Muscle of arm (tissue), 12 donors: Measurements from ENCODE around the gene CP. TPM values are rescaled to one million over a fixed set of nuclear protein-coding genes. Genes with fewer than 3 reads are reported as not detected.

Source experiments
- DNase-seq: peaks from one replicate; pipeline ENCODE4 v3.0.0-alpha.2; 2013
- polyA plus RNA-seq, 12 donors: library from polyadenylated mRNA; unstranded; fragments of 120-200 nt; gene quantifications; one replicate each; pipeline ENCODE4 v1.2.1, GENCODE V29; 2013; ENCODE audit not compliant: insufficient read length in 12 of 12

Gene CP
- polyA plus RNA-seq, 12 donors, result 1.4 to 3.8 (median 1.9) TPM; not detected in 2

DNA sequence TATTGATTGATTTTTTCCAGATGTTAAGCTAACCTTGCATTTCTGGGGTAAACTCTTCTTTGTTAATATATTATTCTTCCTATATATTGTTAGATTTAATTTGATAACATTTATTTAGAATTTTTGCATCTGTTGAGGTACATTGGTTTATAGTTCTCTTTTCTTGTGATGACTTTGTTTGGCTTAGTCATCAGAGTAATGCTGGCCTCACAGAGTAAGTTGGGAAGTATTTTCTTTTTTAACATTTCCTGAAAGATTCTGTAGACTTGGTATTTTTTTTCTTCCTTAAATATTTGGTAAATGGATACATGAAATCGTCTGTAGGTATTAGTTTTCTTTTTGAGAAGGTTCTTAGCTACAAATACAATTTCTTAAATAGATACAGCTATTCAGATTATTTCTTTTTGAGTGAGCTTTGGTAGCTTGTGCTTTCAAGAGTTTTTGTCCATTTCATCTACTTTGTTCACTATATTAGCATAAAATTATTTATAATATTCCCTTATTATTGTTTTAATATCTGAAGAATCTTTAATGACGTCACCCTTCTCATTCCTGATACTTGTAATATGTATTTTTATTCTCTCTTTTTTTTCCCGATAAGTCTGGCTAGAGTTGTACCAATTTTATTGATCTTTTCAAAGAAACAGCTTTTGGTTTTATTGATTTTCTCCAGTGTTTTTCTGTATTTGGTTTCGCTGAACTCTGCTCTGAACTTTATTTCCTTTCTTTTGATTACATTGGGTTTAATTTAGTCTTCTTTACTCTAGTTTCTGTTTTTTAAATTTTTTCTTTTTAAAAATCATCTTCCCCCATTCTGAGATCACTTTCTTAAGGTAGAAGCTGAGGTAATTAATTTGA lies 98.7 kb downstream of the CP start:
- no peak for DNase-seq

Other genes starting within 250 kb of the CP start
- 100 to 1,000 TPM in 1 of 12 donors, 10 to 100 TPM in 10, not detected in 1; 34.6 to 128 (median 78.5) TPM for gene GYG1, start 230.3 kb downstream of the CP start, polyA plus RNA-seq
- 10 to 100 TPM in 11 of 12 donors, not detected in 1; 15.2 to 32.1 (median 21.3) TPM for gene HLTF, start 135.3 kb downstream of the CP start, polyA plus RNA-seq
- gene HPS3, start 92.2 kb downstream of the CP start, polyA plus RNA-seq, result 10 to 100 TPM in 10 of 12 donors, 1 to 10 TPM in 1, not detected in 1; 6.0 to 16.6 (median 13.6) TPM
- gene TM4SF18, start 111.8 kb upstream of the CP start, polyA plus RNA-seq, result 10 to 100 TPM in 11 of 12 donors, not detected in 1; 11.5 to 22.6 (median 15.4) TPM
- gene TM4SF1, start 155.8 kb upstream of the CP start, polyA plus RNA-seq, result 10 to 100 TPM in 11 of 12 donors, not detected in 1; 32.8 to 56.0 (median 41.0) TPM